ENCODE data around the gene DGKB.

DNA sequence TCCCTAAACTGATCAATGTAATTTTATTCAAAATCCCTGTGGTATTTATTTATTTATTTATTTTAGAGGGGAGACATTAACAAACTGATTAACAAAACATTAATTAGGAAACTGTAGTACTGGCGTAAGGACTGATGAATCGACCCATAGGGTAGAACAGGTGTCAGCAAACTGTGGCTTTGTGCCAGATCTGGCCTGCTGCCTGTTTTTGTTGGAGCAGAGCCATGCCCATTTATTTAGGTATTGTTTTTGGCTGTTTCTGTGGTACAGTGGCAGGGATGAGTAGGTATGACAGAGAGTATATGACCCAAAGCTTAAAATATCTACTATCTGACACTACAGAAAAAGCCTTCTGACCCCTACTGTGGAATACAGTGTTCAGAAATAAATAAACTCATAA lies 580.6 kb downstream of the DGKB start:
- TF ChIP-seq, protein P1, sequence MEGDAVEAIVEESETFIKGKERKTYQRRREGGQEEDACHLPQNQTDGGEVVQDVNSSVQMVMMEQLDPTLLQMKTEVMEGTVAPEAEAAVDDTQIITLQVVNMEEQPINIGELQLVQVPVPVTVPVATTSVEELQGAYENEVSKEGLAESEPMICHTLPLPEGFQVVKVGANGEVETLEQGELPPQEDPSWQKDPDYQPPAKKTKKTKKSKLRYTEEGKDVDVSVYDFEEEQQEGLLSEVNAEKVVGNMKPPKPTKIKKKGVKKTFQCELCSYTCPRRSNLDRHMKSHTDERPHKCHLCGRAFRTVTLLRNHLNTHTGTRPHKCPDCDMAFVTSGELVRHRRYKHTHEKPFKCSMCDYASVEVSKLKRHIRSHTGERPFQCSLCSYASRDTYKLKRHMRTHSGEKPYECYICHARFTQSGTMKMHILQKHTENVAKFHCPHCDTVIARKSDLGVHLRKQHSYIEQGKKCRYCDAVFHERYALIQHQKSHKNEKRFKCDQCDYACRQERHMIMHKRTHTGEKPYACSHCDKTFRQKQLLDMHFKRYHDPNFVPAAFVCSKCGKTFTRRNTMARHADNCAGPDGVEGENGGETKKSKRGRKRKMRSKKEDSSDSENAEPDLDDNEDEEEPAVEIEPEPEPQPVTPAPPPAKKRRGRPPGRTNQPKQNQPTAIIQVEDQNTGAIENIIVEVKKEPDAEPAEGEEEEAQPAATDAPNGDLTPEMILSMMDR (IDR thresholded peaks at IDR 0.05; ENCODE audit: low read length) = no peak
- TF ChIP-seq EZH2phosphoT487 (IDR thresholded peaks at IDR 0.05; ENCODE audit: low read length) = no peak

Measured in MM.1S (cell line).